ENCODE data around the gene KDM5C.
A peak's percentile ranks its signal among the peaks of the same experiment; 100 is the strongest.
"Not testable (repeated sequence)": the region's sequence is repeated elsewhere in the genome, so short reads cannot be mapped to it uniquely, and the experiment has no call there.

Gene KDM5C

GRCh38 chrX:53190363-53190960 is 34.5 kb downstream of the KDM5C start:
- DNase-seq (ENCODE audit: low read depth), result no peak

- peak; percentile 3 for DNase-seq (ENCODE audit: low read depth)
These were observed 36.2 kb downstream of the KDM5C start for GRCh38 chrX:53188763-53189162.

DNA sequence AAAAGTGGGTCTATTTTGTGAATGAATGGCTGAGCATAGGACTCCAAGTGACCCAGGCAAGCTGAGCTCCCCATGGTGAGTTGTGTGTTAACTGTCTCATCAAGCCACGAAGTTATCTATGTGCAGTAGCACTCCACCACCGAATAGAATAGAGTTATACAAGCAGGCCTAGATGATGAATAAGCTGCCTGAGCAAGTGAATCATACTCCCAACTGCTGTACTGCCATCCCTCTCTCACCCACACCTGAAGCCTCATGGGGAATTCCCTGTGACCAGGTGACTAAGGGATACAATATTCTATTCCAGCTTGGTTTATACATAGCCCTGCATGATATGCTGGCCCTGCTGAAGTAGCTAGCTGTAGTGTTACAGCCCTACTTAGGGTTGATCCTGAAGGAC is 38.7 kb downstream of the KDM5C start:
- DNase-seq (ENCODE audit: low read depth), result peak; percentile 35

DNA sequence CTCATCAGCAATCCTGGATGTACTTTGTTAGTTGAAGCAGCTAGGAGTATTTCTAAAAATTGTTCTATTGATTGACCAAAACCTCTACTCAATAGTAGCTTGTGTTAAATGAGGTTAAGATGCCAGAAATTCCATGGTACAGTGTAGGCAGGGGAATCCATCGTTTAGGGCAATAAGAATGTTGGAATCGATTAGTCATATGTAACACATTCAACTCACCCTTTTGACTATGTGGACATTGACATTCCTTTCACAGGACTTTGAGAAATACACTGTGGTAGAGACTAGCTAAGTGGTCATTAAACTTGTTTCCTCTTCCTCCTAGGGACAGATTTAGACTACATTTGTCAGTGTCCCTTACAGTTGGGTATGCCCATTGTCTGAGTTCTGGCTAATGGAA is 40.2 kb downstream of the KDM5C start:
- DNase-seq (ENCODE audit: low read depth), result peak; percentile 76

- no peak for DNase-seq (ENCODE audit: low read depth)
These were observed 53.7 kb downstream of the KDM5C start for GRCh38 chrX:53171356-53171755.

DNA sequence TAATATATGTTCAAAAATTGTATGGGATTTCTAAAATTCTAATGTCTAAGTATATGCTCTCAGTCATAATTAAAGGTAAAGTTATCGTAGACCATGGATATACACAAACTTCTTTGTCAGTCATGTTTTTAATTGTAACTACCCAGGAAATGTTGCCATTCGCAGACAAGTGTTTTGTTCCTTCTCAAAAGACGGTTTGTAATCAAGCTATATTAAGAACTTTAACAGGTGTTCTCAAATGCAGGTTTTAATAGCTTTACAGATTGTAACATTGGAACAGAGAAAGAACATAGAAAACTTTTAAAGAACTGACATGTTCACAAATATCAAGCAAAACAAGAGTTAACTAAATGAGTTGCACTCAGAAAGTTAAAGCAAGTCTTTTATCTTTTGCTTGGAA is 58.9 kb downstream of the KDM5C start:
- DNase-seq (ENCODE audit: low read depth), result no peak

DNA sequence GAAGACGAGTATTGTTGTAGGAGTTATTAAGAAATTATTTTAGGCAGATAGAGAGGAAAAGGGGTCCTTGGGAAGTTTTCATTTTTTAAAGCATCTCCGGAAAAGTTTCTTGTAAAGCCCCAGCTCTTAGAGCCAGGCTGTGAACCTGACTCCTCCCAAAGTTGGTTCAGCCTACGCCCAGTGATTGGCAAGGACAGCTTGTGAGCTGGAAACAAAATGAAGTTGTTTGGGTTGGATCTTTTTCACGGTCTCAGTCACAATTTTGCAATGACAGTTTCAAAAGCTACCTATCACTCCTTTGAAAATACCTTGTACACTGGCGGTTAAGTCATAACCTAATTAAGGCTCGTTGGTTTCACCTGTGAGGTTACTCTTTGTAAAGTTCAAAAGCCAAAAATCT is 60.4 kb downstream of the KDM5C start:
- not testable (repeated sequence) for DNase-seq (ENCODE audit: low read depth)

- DNase-seq (ENCODE audit: low read depth), result no peak
These were observed 61.6 kb downstream of the KDM5C start for GRCh38 chrX:53163436-53163835.

DNA sequence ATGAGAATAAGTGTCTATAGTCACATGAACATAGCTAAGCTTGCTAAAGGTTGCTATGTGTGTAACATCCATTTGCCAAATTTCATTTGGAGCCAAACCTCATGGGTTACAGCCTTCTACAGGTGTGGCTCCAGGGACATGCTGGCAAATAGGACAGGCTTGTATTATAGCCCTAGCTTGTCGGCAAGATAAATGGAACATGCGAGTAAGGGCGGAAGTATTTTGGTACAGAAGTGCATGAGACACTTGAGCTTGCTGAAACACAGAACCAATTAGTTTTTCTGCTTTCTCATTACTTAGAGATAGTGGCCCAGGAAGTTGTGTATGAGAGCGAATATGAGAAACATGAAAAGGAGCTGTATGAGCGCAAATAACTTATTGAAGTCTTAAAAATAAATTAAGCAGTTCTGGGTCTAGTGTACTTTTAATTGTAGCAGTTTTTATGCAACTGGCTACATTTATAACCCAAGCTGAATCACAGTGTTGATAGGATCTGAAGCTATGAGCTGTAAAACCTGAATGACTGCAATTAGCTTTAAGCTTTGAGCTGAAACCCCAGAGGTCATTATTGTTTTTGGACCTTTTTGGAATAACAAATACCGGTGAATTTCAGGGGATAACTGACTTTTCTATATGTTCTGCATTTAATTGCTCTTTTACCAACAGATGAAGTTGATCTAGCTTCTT is 64.6 kb downstream of the KDM5C start:
- no peak for DNase-seq (ENCODE audit: low read depth)

DNA sequence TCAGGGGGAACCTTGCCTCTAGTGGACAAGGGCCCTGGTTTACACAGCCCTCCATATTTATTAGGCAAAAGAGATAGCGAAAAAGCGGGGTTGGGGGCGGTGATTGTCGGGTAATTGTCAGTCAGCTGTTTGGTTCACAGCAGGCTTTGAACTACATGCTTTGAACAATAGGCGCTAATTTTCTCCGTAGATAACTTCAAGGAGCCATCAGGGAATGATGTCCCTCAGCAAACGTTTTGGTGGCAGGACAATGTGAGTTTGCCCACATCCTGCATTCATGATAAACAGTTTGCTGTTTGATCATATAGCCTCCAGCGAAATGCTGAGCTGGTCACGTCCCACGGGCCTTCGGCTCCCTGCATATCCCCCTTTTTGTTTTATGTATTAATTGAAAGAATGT is 65.8 kb downstream of the KDM5C start:
- DNase-seq (ENCODE audit: low read depth), result no peak

GRCh38 chrX:53156207-53156596 is 68.8 kb downstream of the KDM5C start:
- no peak for DNase-seq (ENCODE audit: low read depth)

DNA sequence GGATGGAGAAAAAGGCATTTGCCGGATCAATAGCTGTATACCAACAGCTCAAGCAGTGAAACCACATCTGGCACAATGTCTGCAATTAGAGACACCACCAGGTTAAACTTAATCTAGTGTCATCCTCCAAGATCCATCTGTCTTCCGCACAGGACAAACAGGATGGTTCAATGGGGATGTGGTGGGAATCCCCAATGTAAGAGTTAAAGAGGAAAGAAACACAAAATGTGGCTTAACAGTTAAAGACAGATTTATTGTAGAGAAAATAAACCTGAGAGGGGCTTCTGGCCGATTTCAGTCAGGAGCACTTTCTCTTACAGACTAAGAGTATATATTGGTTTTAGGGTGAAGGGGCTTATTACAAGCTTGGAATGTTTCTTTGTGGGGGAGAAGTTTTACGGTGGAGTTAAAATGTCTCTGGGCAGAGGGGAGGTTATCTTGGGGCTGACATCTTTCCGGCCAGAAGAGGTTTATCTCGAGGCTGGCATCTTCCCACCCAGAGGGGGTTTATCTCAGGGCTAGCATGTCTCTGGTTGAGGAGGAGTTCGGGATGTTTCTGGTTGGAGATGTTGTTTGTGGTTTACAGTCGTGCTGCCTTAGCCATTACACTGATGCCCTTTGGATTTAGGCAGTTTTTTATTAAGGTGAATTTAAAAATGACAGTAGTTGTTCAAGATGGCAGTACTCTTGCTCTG is 69.3 kb downstream of the KDM5C start:
- DNase-seq (ENCODE audit: low read depth), result no peak

GRCh38 chrX:53153581-53153980 is 71.4 kb downstream of the KDM5C start:
- no peak for DNase-seq (ENCODE audit: low read depth)

Data from EH (cell line).